Pancreas (tissue), 10 donors: ENCODE data around the gene CANT1. TPM values are rescaled to one million over a fixed set of nuclear protein-coding genes. Genes with fewer than 3 reads are reported as not detected.
A peak's percentile ranks its signal among the peaks of the same experiment; 100 is the strongest.

ENCODE experiments used
- ATAC-seq, 4 donors: fragments of 200-7000 bp; cut with Tn5 transposase; one replicate each; pipeline versions ENCODE4 v1.8.0 to v1.9.1; 2020; ENCODE audit warnings: mild to moderate bottlenecking in 4 of 4, moderate library complexity in 4 of 4
- DNase-seq, 6 donors: peaks; one replicate each; pipeline ENCODE4 v3.0.0-alpha.2; 2020
- FAIRE-seq: peaks from 2 replicates; lab custom pipeline; 2012; peaks lifted over from hg19 to GRCh38; lab: Jason Lieb, UNC
- H3K27ac ChIP-seq, 4 donors: fragments of 200-600 bp; sonication (generic); 1 replicate in 3 of 4; 2 replicates in 1 of 4; pipeline versions ENCODE4 v1.5.0 to v1.8.0; 2020
- H3K27me3 ChIP-seq, 4 donors: fragments of 200-600 bp; one replicate each; pipeline ENCODE4 v1.8.0; 2021
- H3K36me3 ChIP-seq, 3 donors: fragments of 200-600 bp; sonication (generic) in 1 of 3; one replicate each; pipeline versions ENCODE4 v1.5.0 to v1.8.0; 2020 to 2021
- H3K4me1 ChIP-seq, 3 donors: fragments of 200-600 bp; one replicate each; pipeline ENCODE4 v1.8.0; 2021
- H3K4me3 ChIP-seq, 4 donors: fragments of 200-600 bp; sonication (generic) in 2 of 4; one replicate each; pipeline versions ENCODE4 v1.5.0 to v1.8.0; 2020 to 2021
- H3K9me3 ChIP-seq, 4 donors: fragments of 200-600 bp; one replicate each; pipeline ENCODE4 v1.8.0; 2021
- CTCF ChIP-seq, 4 donors: fragments of 200-600 bp; sonication (generic) in 3 of 4; IDR thresholded peaks; one replicate each; pipeline versions ENCODE4 v1.5.0 to v1.8.0; 2021; ENCODE audit warnings: antibody characterized with exemption in 4 of 4
- WGBS, 2 donors: extraction: QIAGEN DNeasy Blood & Tissue Kit; methylation state at CpG; one replicate each; pipeline ENCODE4 v1.1.7; 2013; 5-methylcytosine and 5-hydroxymethylcytosine counted together
- intact Hi-C, 3 donors: fragments of 100-400 bp; cut with DNase I; formaldehyde crosslinking; loops; one replicate each; pipeline versions ENCODE4 v1.11.1 to v1.14.2; 2022
- polyA plus RNA-seq, 2 donors: library from polyadenylated mRNA; stranded (reverse); fragments of 200-250 nt; gene quantifications; one replicate each; pipeline ENCODE4 v1.2.3, GENCODE V29; 2013
- total RNA-seq, 6 donors: library from RNA; stranded (reverse); fragmentation: NEBNext Ultra II Directional in 4 of 6; extraction: Animal tissue kit (Norgen Biotek cat#: 25700) in 4 of 6; gene quantifications; one replicate each; pipeline versions ENCODE4 v1.2.1 to v1.2.4, GENCODE V29; 2021 to 2023
- donor health status: healthy with polysubstance abuse.
- donor health status: DM: no; HTN: no; CAD: no; lungs with moderate emphysema.
- donor health status: DM: no; HTN: no; CAD: no.
- donor health status: control.
- donor health status: control.
- donor health status: Bipolar disorder and iron deficiency.
- donor health status: DM: yes; HTN: yes; CAD: no.
- donor health status: DM: no; HTN: no; CAD: no.
- donor health status: DM: no; HTN: no; CAD: no.
- donor health status: DM: yes; HTN: yes; CAD: no.

The CANT1 gene
- total and polyA plus RNA-seq, 8 donors: 7.4 to 45.0 (median 25.5) TPM

- 23 to 24% methylated on average over 7 of the region's 7 CpGs for WGBS, 2 donors
- DNase-seq: peak in 2 of 6 donors; percentile 18 to 43
- peaks cover 9 to 28% (median 11%) of the 10 kb centered on the region in 3 donors for H3K4me1 ChIP-seq
- intact Hi-C loops: no loop called here
- peak overlapping the region; percentile 72 to 79 (median 73) for H3K4me3 ChIP-seq
- TF ChIP-seq CTCF (IDR thresholded peaks at IDR 0.05): no peak
- H3K9me3 ChIP-seq: no peaks in the 10 kb centered on the region
- no peaks in the 10 kb centered on the region for H3K27me3 ChIP-seq
- peak overlapping the region; percentile 52 to 81 (median 78) for H3K27ac ChIP-seq
- no peaks in the 10 kb centered on the region for H3K36me3 ChIP-seq
- no peak for FAIRE-seq
- ATAC-seq: no peak
Observed at GRCh38 chr17:79008666-79009387, 737 bp downstream of the CANT1 start.

GRCh38 chr17:79007504-79008381 lies 1.8 kb downstream of the CANT1 start:
- 77 to 84% methylated on average over 21 of the region's 21 CpGs for WGBS, 2 donors

GRCh38 chr17:79006794-79007503 lies 2.6 kb downstream of the CANT1 start:
- ATAC-seq (no peak), FAIRE-seq (no peak), DNase-seq (peak in 1 of 6 donors; percentile 43)
- no peak overlapping the region for H3K27ac ChIP-seq
- intact Hi-C loops: no loop called here
- WGBS, 2 donors: 86 to 87% methylated on average over 19 of the region's 19 CpGs
- no peaks in the 10 kb centered on the region for H3K27me3 ChIP-seq
- H3K4me1 ChIP-seq: peaks cover 9 to 28% (median 11%) of the 10 kb centered on the region in 3 donors
- H3K9me3 ChIP-seq: no peaks in the 10 kb centered on the region
- TF ChIP-seq CTCF (IDR thresholded peaks at IDR 0.05): no peak
- H3K4me3 ChIP-seq: no peak overlapping the region
- no peaks in the 10 kb centered on the region for H3K36me3 ChIP-seq

More at GRCh38 chr17:79007504-79008381, 1.8 kb downstream of the CANT1 start:
- peaks cover 9 to 28% (median 11%) of the 10 kb centered on the region in 3 donors for H3K4me1 ChIP-seq
- TF ChIP-seq CTCF (IDR thresholded peaks at IDR 0.05): no peak
- ATAC-seq (no peak), DNase-seq (peak in 2 of 6 donors; percentile 26 to 49), FAIRE-seq (no peak)
- H3K4me3 ChIP-seq: no peak overlapping the region
- H3K36me3 ChIP-seq: no peaks in the 10 kb centered on the region
- no peaks in the 10 kb centered on the region for H3K27me3 ChIP-seq
- H3K27ac ChIP-seq: no peak overlapping the region
- no peaks in the 10 kb centered on the region for H3K9me3 ChIP-seq
- intact Hi-C loops: no loop called here

GRCh38 chr17:79006046-79006445 lies 3.5 kb downstream of the CANT1 start:
- peaks cover 9 to 28% (median 11%) of the 10 kb centered on the region in 3 donors for H3K4me1 ChIP-seq

More at GRCh38 chr17:79006046-79006445, 3.5 kb downstream of the CANT1 start:
- no peak for TF ChIP-seq CTCF (IDR thresholded peaks at IDR 0.05)
- H3K4me3 ChIP-seq: no peak overlapping the region
- no peak for FAIRE-seq
- WGBS, 2 donors: 72 to 73% methylated on average over 8 of the region's 8 CpGs
- H3K9me3 ChIP-seq: no peaks in the 10 kb centered on the region
- peak in 4 of 6 donors; percentile 1 to 37 (median 20) for DNase-seq
- H3K27ac ChIP-seq: peak overlapping the region; percentile 2 to 53 (median 34)
- ATAC-seq: no peak
- no peaks in the 10 kb centered on the region for H3K36me3 ChIP-seq
- intact Hi-C loops: no loop called here
- no peaks in the 10 kb centered on the region for H3K27me3 ChIP-seq
